ENCODE results near the gene RIOX2.

Gene RIOX2

DNA sequence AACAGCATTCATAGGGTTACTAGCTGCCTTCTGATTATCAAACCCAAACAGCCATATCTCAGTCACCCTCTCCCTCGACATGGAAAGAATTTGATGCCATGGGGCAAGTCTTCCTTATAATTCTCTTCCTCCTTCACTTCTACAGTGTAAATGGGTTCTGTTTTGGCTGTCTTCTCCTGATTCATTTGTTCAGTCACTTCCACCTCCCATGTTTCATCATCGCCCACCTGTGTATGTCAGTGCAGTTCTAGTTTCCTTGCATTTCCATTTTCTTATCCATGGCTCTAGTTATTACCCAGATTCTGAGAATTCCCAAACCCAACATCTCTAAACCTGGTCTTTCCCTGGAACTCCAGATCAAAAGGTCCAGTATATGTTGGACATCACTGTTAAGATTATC, 41.0 kb downstream of the RIOX2 start:
- DNase-seq (ENCODE audit: low read depth), result no peak
- H3K4me3 ChIP-seq (ENCODE audit: control insufficient read depth, low read depth, low read length), result no peak overlapping the region
- TF ChIP-seq, protein P1, sequence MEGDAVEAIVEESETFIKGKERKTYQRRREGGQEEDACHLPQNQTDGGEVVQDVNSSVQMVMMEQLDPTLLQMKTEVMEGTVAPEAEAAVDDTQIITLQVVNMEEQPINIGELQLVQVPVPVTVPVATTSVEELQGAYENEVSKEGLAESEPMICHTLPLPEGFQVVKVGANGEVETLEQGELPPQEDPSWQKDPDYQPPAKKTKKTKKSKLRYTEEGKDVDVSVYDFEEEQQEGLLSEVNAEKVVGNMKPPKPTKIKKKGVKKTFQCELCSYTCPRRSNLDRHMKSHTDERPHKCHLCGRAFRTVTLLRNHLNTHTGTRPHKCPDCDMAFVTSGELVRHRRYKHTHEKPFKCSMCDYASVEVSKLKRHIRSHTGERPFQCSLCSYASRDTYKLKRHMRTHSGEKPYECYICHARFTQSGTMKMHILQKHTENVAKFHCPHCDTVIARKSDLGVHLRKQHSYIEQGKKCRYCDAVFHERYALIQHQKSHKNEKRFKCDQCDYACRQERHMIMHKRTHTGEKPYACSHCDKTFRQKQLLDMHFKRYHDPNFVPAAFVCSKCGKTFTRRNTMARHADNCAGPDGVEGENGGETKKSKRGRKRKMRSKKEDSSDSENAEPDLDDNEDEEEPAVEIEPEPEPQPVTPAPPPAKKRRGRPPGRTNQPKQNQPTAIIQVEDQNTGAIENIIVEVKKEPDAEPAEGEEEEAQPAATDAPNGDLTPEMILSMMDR (conservative IDR thresholded peaks at IDR 0.05; ENCODE audit: control insufficient read depth, insufficient read depth, low read depth, low read length), result no peak

DNA sequence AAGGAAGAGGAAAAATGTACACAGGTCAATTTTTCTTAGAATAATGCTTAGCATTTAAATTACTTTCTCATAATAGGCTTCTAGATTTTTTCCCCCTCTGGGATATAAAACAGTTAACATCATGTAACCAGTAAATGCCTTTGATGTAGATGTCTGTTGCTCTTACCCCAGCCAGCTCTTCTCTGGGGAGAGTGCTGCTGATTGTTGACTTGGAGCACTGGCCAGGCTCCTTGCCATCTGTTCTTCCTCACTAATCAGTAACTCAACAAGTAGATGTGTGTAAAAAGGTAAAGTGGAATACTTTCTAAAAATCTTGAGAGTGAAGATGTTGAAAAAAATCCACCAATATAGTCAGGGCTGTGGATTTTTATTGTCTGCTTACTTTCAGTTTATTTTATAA, 42.2 kb downstream of the RIOX2 start:
- H3K4me3 ChIP-seq (ENCODE audit: control insufficient read depth, low read depth, low read length), result no peak overlapping the region
- DNase-seq (ENCODE audit: low read depth), result no peak
- TF ChIP-seq, protein P1 (conservative IDR thresholded peaks at IDR 0.05; ENCODE audit: control insufficient read depth, insufficient read depth, low read depth, low read length), result no peak

DNA sequence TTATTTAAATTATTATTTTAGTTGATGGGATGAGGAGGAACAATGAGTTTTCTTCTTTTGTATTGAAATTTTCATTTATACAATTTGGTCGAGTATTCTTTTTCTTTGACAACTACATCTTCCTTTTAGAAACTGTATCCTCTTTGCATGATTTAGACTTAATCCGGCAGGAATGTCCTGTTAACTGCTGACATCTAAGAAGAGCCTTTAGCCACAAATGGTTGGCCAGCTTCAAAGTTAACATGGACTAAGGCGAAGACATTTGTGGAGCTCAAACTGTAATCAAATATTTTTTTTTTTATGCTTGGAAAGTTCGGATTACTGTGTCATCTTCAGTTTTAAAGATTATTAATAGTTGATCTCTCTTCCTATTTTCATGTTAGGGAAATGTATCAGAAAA, 43.2 kb downstream of the RIOX2 start:
- no peak for DNase-seq (ENCODE audit: low read depth)
- H3K4me3 ChIP-seq (ENCODE audit: control insufficient read depth, low read depth, low read length), result no peak overlapping the region
- TF ChIP-seq, protein P1 (conservative IDR thresholded peaks at IDR 0.05; ENCODE audit: control insufficient read depth, insufficient read depth, low read depth, low read length), result no peak

DNA sequence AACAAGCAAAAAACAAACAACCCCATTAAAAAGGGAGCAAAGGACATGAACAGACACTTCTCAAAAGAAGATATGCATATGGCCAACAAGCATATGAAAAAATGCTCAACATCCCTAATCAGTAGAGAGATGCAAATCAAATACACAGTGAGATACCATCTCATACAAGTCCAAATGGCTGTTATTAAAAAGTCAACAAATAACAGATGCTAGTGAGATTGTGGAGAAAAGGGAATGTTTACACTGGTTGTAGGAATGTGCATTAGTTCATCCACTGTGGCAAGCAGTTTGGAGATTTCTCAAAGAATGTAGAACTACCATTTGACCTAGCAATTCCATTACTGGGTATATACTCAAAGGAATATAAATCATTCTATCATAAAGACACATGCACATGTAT, 44.5 kb downstream of the RIOX2 start:
- TF ChIP-seq, protein P1 (conservative IDR thresholded peaks at IDR 0.05; ENCODE audit: control insufficient read depth, insufficient read depth, low read depth, low read length), result no peak
- no peak for DNase-seq (ENCODE audit: low read depth)
- H3K4me3 ChIP-seq (ENCODE audit: control insufficient read depth, low read depth, low read length), result no peak overlapping the region

DNA sequence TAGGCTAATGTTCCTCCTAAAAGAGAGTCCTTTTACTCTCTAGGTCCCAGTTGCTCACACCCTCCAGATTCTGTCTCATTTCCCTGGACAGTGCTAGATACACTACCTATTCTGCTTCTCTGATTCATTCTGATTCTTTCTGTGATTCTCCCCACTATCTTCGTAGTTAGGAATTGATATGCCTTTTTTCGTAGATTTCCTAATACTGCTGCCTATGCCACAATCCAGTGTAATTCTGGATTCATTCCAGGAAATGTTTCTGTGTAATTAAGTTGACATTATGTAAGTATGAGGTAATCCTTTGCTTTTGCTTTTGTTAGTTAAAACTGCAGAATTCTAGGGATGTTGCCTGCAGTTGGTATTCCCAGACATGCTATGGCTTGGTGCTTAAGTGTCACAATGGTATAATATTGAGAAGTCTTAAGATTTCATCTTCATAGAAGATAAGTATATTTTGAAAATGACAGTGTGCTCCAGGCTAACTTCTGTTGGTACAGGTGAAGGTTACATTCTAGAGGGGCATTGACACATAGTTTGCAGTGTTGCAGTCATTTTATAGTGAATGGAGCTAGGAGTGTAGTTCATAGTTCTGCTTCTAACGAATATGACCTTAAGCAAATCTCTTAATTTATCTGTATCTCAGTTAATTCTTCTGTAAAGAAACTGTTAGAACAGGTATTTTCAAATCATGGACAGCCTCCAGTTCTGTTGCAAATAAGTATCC, 54.3 kb downstream of the RIOX2 start:
- DNase-seq (ENCODE audit: low read depth), result peak; percentile 62
- TF ChIP-seq, protein P1 (conservative IDR thresholded peaks at IDR 0.05; ENCODE audit: control insufficient read depth, insufficient read depth, low read depth, low read length), result no peak
- H3K4me3 ChIP-seq (ENCODE audit: control insufficient read depth, low read depth, low read length), result no peak overlapping the region

DNA sequence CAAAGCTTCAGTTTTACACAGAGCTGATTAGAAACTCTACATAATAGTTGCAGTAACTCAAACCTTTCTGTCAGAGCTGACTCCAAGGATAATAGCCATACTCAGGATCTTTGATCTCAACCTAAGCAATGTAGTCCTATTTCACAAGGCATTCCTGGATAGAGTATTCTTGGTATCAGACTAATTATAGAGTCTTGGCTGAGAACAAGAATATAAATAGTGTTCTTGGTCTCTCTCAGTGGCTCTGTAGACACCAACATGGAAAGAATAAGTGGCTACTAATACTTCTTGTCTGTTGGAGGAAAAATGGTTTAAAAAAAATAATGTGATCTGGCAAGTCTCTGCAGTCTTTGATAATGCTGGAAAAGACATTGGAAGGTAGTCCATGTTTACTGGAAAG, 55.7 kb downstream of the RIOX2 start:
- H3K4me3 ChIP-seq (ENCODE audit: control insufficient read depth, low read depth, low read length), result no peak overlapping the region
- no peak for DNase-seq (ENCODE audit: low read depth)
- TF ChIP-seq, protein P1 (conservative IDR thresholded peaks at IDR 0.05; ENCODE audit: control insufficient read depth, insufficient read depth, low read depth, low read length), result no peak

Data from fibroblast of mammary gland (primary cell).